HFFc6 (cell line): ENCODE measurements around the gene VEGFB. TPM values are rescaled to one million over a fixed set of nuclear protein-coding genes. Genes with fewer than 3 reads are reported as not detected.
"Not testable (repeated sequence)": the region's sequence is repeated elsewhere in the genome, so short reads cannot be mapped to it uniquely, and the experiment has no call there.

Experiments used
- DNase-seq: peaks from one replicate; pipeline ENCODE4 v3.0.0-alpha.2; 2018
- H3K27ac Mint-ChIP-seq: 2 replicates; pipeline ENCODE4 v1.8.0; 2020; ENCODE audit warnings: mild to moderate bottlenecking, mixed read lengths
- H3K27me3 Mint-ChIP-seq: 2 replicates; pipeline ENCODE4 v1.8.0; 2021; ENCODE audit warnings: mild to moderate bottlenecking, moderate library complexity, mixed read lengths; ENCODE audit not compliant: insufficient read depth
- H3K36me3 Mint-ChIP-seq: 2 replicates; pipeline ENCODE4 v1.8.0; 2021; ENCODE audit warnings: low read depth, mixed read lengths
- H3K4me1 Mint-ChIP-seq: 2 replicates; pipeline ENCODE4 v1.8.0; 2020; ENCODE audit warnings: low read depth, mixed read lengths
- H3K4me3 Mint-ChIP-seq: 2 replicates; pipeline ENCODE4 v1.8.0; 2020; ENCODE audit warnings: mild to moderate bottlenecking, moderate library complexity, mixed read lengths
- H3K9me3 Mint-ChIP-seq: 2 replicates; pipeline ENCODE4 v1.8.0; 2020; ENCODE audit warnings: mild to moderate bottlenecking, mixed read lengths
- CTCF ChIP-seq: fragments of 200-600 bp; sonication (generic); IDR thresholded peaks from 2 replicates; pipeline ENCODE4 v1.5.0; 2021; ENCODE audit warnings: antibody characterized with exemption, mild to moderate bottlenecking
- total RNA-seq, 6 experiments: library from RNA; stranded (reverse); fragmentation: NEBNext Ultra II Directional; extraction: Animal tissue kit (Norgen Biotek cat#: 25700); gene quantifications; 2 replicates in 1 of 6; 3 replicates in 5 of 6; pipeline ENCODE4 v1.2.3, GENCODE V29; 2021

VEGFB gene
- total RNA-seq, 6 experiments from 2014 or later = 65.1 to 80.6 (median 71.2) TPM

DNA sequence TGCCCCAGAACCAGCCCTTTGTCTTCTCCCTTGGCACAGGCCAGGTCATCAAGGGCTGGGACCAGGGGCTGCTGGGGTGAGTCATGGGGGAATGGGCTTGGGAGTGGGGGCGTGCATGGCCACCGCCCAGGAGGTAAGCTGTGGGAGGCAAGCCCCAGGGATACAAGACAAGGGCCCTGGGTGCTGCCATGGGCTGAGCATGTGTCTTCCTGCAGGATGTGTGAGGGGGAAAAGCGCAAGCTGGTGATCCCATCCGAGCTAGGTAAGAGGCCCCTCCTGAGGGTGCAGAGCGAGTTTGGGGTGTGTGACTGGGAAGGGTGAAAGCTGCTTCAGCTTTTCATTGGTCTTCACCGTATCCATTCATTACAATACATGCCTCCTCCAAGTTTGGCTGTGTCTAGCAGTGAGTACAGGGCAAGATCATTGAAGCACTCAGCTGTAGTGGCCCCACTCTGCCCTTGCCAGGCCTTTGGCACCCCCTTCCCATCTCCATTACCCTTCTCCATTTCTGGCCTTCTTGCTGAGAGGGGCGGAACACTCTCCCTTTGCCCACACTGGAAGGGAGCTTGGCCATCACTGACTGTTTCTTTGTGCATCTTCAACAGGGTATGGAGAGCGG lies 9.0 kb downstream of the VEGFB start:
- peak overlapping the region; percentile 70 for H3K27ac Mint-ChIP-seq
- H3K9me3 Mint-ChIP-seq = no peaks in the 10 kb centered on the region
- TF ChIP-seq CTCF = no peak
- H3K4me1 Mint-ChIP-seq = peaks cover 38% of the 10 kb centered on the region
- peak overlapping the region; percentile 90 for H3K4me3 Mint-ChIP-seq
- H3K27me3 Mint-ChIP-seq = peaks cover 4% of the 10 kb centered on the region
- H3K36me3 Mint-ChIP-seq = peaks cover 16% of the 10 kb centered on the region
- DNase-seq = no peak

- H3K4me3 Mint-ChIP-seq = peak overlapping the region; percentile 90
- H3K9me3 Mint-ChIP-seq = no peaks in the 10 kb centered on the region
- peak overlapping the region; percentile 70 for H3K27ac Mint-ChIP-seq
- H3K4me1 Mint-ChIP-seq = peaks cover 38% of the 10 kb centered on the region
- peaks cover 16% of the 10 kb centered on the region for H3K36me3 Mint-ChIP-seq
- DNase-seq = no peak
- TF ChIP-seq CTCF = no peak
- peaks cover 4% of the 10 kb centered on the region for H3K27me3 Mint-ChIP-seq
Measured at GRCh38 chr11:64244107-64244506, 9.7 kb downstream of the VEGFB start.

DNA sequence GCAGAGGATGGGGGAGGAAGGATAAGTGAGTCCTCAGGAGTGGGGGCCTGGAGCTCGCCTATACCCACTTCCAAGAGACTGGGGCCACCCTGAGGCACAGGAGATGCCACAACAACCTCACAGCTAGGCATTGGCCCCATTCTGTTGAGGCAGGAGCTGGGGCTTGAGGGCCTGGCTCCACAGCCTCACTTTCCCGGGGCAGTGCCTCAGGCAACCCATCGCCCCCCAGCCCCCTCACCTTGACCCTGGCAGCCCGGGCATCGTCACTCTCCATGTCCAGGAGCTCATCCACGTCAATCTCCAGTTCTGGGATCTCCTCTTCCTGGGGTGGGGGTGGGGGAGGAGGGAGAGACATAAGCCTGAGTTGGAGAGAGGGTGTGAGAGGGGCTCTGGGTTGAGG lies 10.6 kb downstream of the VEGFB start:
- Mint-ChIP-seq H3K4me3 (peak overlapping the region; percentile 95), H3K27ac (peak overlapping the region; percentile 95)

DNA sequence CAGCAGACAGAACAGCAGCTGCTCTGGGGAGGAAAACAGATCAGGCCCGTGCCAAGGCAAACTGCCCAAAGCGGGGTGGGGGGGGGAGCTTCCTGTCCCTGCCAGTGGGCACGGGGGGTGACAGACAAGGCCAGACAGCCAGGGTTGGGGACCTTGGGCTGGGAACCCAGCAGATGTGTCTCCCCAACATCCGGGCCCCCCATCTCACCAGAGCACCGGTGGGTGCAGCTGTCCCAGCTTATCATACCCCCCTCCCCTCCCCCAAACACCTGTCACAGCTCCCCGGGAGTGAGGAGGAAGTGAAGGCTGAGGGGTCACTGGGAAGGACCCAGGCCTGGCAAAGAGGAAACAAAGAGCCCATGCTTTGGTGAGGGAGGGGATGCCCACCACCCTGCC lies 11.0 kb downstream of the VEGFB start:
- Mint-ChIP-seq H3K36me3 (peaks cover 16% of the 10 kb centered on the region), H3K9me3 (no peaks in the 10 kb centered on the region), H3K4me1 (peaks cover 32% of the 10 kb centered on the region), H3K4me3 (peak overlapping the region; percentile 95), H3K27me3 (peaks cover 4% of the 10 kb centered on the region), H3K27ac (peak overlapping the region; percentile 95)
- TF ChIP-seq CTCF = no peak
- DNase-seq = no peak

More for the DNA sequence above, 10.6 kb downstream of the VEGFB start:
- peaks cover 4% of the 10 kb centered on the region for H3K27me3 Mint-ChIP-seq
- TF ChIP-seq CTCF = no peak
- H3K36me3 Mint-ChIP-seq = peaks cover 16% of the 10 kb centered on the region
- peaks cover 36% of the 10 kb centered on the region for H3K4me1 Mint-ChIP-seq
- DNase-seq = no peak
- no peaks in the 10 kb centered on the region for H3K9me3 Mint-ChIP-seq

- Mint-ChIP-seq H3K27ac (peak overlapping the region; percentile 95), H3K4me1 (peaks cover 29% of the 10 kb centered on the region), H3K4me3 (peak overlapping the region; percentile 95), H3K9me3 (no peaks in the 10 kb centered on the region), H3K36me3 (peaks cover 16% of the 10 kb centered on the region), H3K27me3 (peaks cover 4% of the 10 kb centered on the region)
- DNase-seq = peak; percentile 88
- no peak for TF ChIP-seq CTCF
Measured at GRCh38 chr11:64245797-64246620, 11.6 kb downstream of the VEGFB start.

DNA sequence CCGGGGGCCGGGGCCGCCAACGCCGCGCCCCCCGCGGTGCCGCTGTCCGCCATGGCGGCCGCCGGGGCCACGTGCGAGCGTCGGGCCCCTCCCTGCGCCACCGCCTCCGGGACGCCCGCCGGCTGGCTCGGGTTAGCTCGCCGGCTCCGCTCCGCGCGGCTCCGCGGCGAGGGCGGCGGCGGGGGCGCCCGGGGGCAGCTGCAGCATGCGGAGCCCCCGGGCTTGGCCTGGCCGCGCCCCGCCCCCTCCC lies 12.2 kb downstream of the VEGFB start:
- Mint-ChIP-seq H3K4me1 (peaks cover 29% of the 10 kb centered on the region), H3K36me3 (peaks cover 16% of the 10 kb centered on the region), H3K4me3 (peak overlapping the region; percentile 89)
- H3K27ac Mint-ChIP-seq, DNase-seq, H3K9me3 Mint-ChIP-seq, H3K27me3 Mint-ChIP-seq: not testable (repeated sequence)
